ENCODE data around the gene ANKRD63.

Gene ANKRD63

GRCh38 chr15:40282869-40283614 lies at the start of gene ANKRD63:
Gene ANKRD63 (minus strand): TSS chr15:40283064. CDS start chr15:40282586, 478 bp downstream.
- TF ChIP-seq JUND (IDR thresholded peaks at IDR 0.05; ENCODE audit: low read depth): no peak
- in situ Hi-C loops (cut with HindIII; ENCODE audit: low pct_unique_long_range_greater_than_20kb, low sequenced_read_pairs): no loop called here
- DNase-seq (ENCODE audit: low read depth in 1 of 2, low spot score in 1 of 2): peak in 1 of 2 experiments; percentile 18

- no peak for DNase-seq (ENCODE audit: low read depth in 1 of 2, low spot score in 1 of 2)
- no peak for TF ChIP-seq JUND (IDR thresholded peaks at IDR 0.05; ENCODE audit: low read depth)
- in situ Hi-C loops (cut with HindIII; ENCODE audit: low pct_unique_long_range_greater_than_20kb, low sequenced_read_pairs): no loop called here
These were observed 49.4 kb upstream of the ANKRD63 start for GRCh38 chr15:40332113-40332781.

- DNase-seq (ENCODE audit: low read depth in 1 of 2, low spot score in 1 of 2): no peak
- TF ChIP-seq JUND (IDR thresholded peaks at IDR 0.05; ENCODE audit: low read depth): no peak
- in situ Hi-C loops (cut with HindIII; ENCODE audit: low pct_unique_long_range_greater_than_20kb, low sequenced_read_pairs): no loop called here
These were observed 48.8 kb upstream of the ANKRD63 start for GRCh38 chr15:40331637-40332036.

GRCh38 chr15:40331026-40331425 lies 48.2 kb upstream of the ANKRD63 start:
- in situ Hi-C loops (cut with HindIII; ENCODE audit: low pct_unique_long_range_greater_than_20kb, low sequenced_read_pairs): no loop called here
- no peak for DNase-seq (ENCODE audit: low read depth in 1 of 2, low spot score in 1 of 2)
- TF ChIP-seq JUND (IDR thresholded peaks at IDR 0.05; ENCODE audit: low read depth): no peak

GRCh38 chr15:40330368-40330836 lies 47.5 kb upstream of the ANKRD63 start:
- no peak for TF ChIP-seq JUND (IDR thresholded peaks at IDR 0.05; ENCODE audit: low read depth)
- in situ Hi-C loops (cut with HindIII; ENCODE audit: low pct_unique_long_range_greater_than_20kb, low sequenced_read_pairs): no loop called here
- DNase-seq (ENCODE audit: low read depth in 1 of 2, low spot score in 1 of 2): no peak

GRCh38 chr15:40329804-40330203 lies 46.9 kb upstream of the ANKRD63 start:
- no peak for DNase-seq (ENCODE audit: low read depth in 1 of 2, low spot score in 1 of 2)
- in situ Hi-C loops (cut with HindIII; ENCODE audit: low pct_unique_long_range_greater_than_20kb, low sequenced_read_pairs): no loop called here
- TF ChIP-seq JUND (IDR thresholded peaks at IDR 0.05; ENCODE audit: low read depth): no peak

GRCh38 chr15:40328751-40329150 lies 45.9 kb upstream of the ANKRD63 start:
- in situ Hi-C loops (cut with HindIII; ENCODE audit: low pct_unique_long_range_greater_than_20kb, low sequenced_read_pairs): no loop called here
- DNase-seq (ENCODE audit: low read depth in 1 of 2, low spot score in 1 of 2): no peak
- no peak for TF ChIP-seq JUND (IDR thresholded peaks at IDR 0.05; ENCODE audit: low read depth)

- DNase-seq (ENCODE audit: low read depth in 1 of 2, low spot score in 1 of 2): no peak
- TF ChIP-seq JUND (IDR thresholded peaks at IDR 0.05; ENCODE audit: low read depth): no peak
- in situ Hi-C loops (cut with HindIII; ENCODE audit: low pct_unique_long_range_greater_than_20kb, low sequenced_read_pairs): no loop called here
These were observed 45.3 kb upstream of the ANKRD63 start for GRCh38 chr15:40328176-40328575.

GRCh38 chr15:40327457-40327856 lies 44.6 kb upstream of the ANKRD63 start:
- no peak for TF ChIP-seq JUND (IDR thresholded peaks at IDR 0.05; ENCODE audit: low read depth)
- in situ Hi-C loops (cut with HindIII; ENCODE audit: low pct_unique_long_range_greater_than_20kb, low sequenced_read_pairs): no loop called here
- no peak for DNase-seq (ENCODE audit: low read depth in 1 of 2, low spot score in 1 of 2)

GRCh38 chr15:40325700-40326099 lies 42.8 kb upstream of the ANKRD63 start:
- DNase-seq (ENCODE audit: low read depth in 1 of 2, low spot score in 1 of 2): no peak
- in situ Hi-C loops (cut with HindIII; ENCODE audit: low pct_unique_long_range_greater_than_20kb, low sequenced_read_pairs): no loop called here
- no peak for TF ChIP-seq JUND (IDR thresholded peaks at IDR 0.05; ENCODE audit: low read depth)

- in situ Hi-C loops (cut with HindIII; ENCODE audit: low pct_unique_long_range_greater_than_20kb, low sequenced_read_pairs): no loop called here
These were observed 42.3 kb upstream of the ANKRD63 start for GRCh38 chr15:40325188-40325587.

GRCh38 chr15:40323953-40324937 lies 41.4 kb upstream of the ANKRD63 start:
- DNase-seq (ENCODE audit: low read depth in 1 of 2, low spot score in 1 of 2): no peak
- TF ChIP-seq JUND (IDR thresholded peaks at IDR 0.05; ENCODE audit: low read depth): no peak
- in situ Hi-C loops (cut with HindIII; ENCODE audit: low pct_unique_long_range_greater_than_20kb, low sequenced_read_pairs): no loop called here

More at GRCh38 chr15:40325188-40325587, 42.3 kb upstream of the ANKRD63 start:
- DNase-seq (ENCODE audit: low read depth in 1 of 2, low spot score in 1 of 2): no peak
- no peak for TF ChIP-seq JUND (IDR thresholded peaks at IDR 0.05; ENCODE audit: low read depth)

Measured in T47D (cell line).